ENCODE results near the gene FAM237A. TPM values are rescaled to one million over a fixed set of nuclear protein-coding genes. Genes with fewer than 3 reads are reported as not detected.

FAM237A gene
- total RNA-seq (2014; rRNA removed; shearing (Covaris generic)): not detected in 2 replicates

- no peaks in the 10 kb centered on the region for H3K4me1 ChIP-seq
- no peak within 1 kb of the TSS for H3K4me3 ChIP-seq
- no peaks in the 10 kb centered on the region for H3K27me3 ChIP-seq
- peak; percentile 47 to 73 for DNase-seq
- H3K27ac ChIP-seq: no peak within 1 kb of the TSS
- H3K9me3 ChIP-seq (replicated peaks): no peaks in the 10 kb centered on the region
- H3K36me3 ChIP-seq: no peaks in the 10 kb centered on the region
These were observed at the start of gene FAM237A for GRCh38 chr2:206642075-206643025. Gene FAM237A, plus strand, starts transcription at chr2:206642487. Its CDS starts 1,750 bp downstream, at chr2:206644237.

GRCh38 chr2:206597717-206598218 lies 44.5 kb upstream of the FAM237A start:
- peaks cover 24% of the 10 kb centered on the region for H3K36me3 ChIP-seq
- no peaks in the 10 kb centered on the region for H3K4me1 ChIP-seq
- H3K27me3 ChIP-seq: no peaks in the 10 kb centered on the region
- no peak for DNase-seq
- no peak overlapping the region for H3K27ac ChIP-seq
- H3K4me3 ChIP-seq: no peak overlapping the region
- no peaks in the 10 kb centered on the region for H3K9me3 ChIP-seq (replicated peaks)

- no peak overlapping the region for H3K27ac ChIP-seq
- DNase-seq: no peak
- H3K4me1 ChIP-seq: no peaks in the 10 kb centered on the region
- peaks cover 5% of the 10 kb centered on the region; the same call in 1 of the 2 replicates for H3K36me3 ChIP-seq
- no peak overlapping the region for H3K4me3 ChIP-seq
- no peaks in the 10 kb centered on the region for H3K27me3 ChIP-seq
- no peaks in the 10 kb centered on the region for H3K9me3 ChIP-seq (replicated peaks)
These were observed 39.0 kb upstream of the FAM237A start for GRCh38 chr2:206603243-206603642.

DNA sequence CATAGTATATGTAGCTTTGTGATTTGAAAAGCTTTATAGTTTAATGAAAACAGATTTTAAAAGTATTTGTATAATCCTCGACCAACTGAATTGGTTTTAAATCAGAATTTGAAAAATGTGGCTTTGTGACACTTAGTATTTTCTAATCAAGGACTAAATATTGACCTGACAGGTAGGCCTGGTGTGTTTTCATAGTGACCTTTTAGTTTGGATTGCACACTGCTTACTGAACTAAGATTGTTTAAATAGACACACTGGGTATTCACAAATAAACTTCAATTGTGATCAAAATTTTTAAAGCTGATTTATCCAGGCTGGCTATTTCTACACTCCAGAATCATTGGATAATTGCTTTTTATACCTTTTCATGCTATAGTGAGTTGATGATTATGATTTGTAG lies 31.8 kb upstream of the FAM237A start:
- Histone ChIP-seq H3K4me1 (no peaks in the 10 kb centered on the region), H3K4me3 (no peak overlapping the region), H3K36me3 (no peaks in the 10 kb centered on the region; the same call in 1 of the 2 replicates), H3K27me3 (no peaks in the 10 kb centered on the region), H3K27ac (no peak overlapping the region), H3K9me3 (replicated peaks) (no peaks in the 10 kb centered on the region)
- DNase-seq: no peak

GRCh38 chr2:206611191-206611590 lies 31.1 kb upstream of the FAM237A start:
- DNase-seq: no peak
- Histone ChIP-seq H3K36me3 (no peaks in the 10 kb centered on the region; the same call in 1 of the 2 replicates), H3K27me3 (no peaks in the 10 kb centered on the region), H3K4me1 (no peaks in the 10 kb centered on the region), H3K9me3 (replicated peaks) (no peaks in the 10 kb centered on the region), H3K4me3 (no peak overlapping the region), H3K27ac (no peak overlapping the region)

DNA sequence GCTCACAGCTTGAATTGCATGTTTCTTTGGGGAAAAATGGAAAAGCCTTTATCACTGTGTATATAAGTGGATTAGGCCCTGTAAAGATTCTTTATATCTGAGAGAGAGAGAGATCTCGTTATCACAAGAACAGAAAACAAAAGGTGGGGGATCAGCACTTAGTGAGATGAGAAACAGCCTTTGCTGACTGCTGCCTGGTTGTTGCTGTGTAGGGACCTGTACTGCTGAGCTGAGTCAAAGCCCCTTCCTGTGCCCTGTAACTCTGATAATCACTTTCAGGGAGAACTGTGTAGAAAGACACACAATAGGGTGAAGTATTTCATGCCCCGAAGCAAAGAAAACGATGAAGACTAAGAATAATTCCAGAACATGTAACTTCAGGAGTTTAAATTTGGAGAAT lies 30.6 kb upstream of the FAM237A start:
- DNase-seq: no peak
- H3K36me3 ChIP-seq: no peaks in the 10 kb centered on the region; the same call in 1 of the 2 replicates
- H3K27me3 ChIP-seq: no peaks in the 10 kb centered on the region
- no peak overlapping the region for H3K4me3 ChIP-seq
- H3K4me1 ChIP-seq: no peaks in the 10 kb centered on the region
- H3K27ac ChIP-seq: no peak overlapping the region
- no peaks in the 10 kb centered on the region for H3K9me3 ChIP-seq (replicated peaks)

- no peak overlapping the region for H3K4me3 ChIP-seq
- no peaks in the 10 kb centered on the region for H3K4me1 ChIP-seq
- H3K27me3 ChIP-seq: no peaks in the 10 kb centered on the region
- H3K9me3 ChIP-seq (replicated peaks): no peaks in the 10 kb centered on the region
- DNase-seq: no peak
- H3K27ac ChIP-seq: no peak overlapping the region
- no peaks in the 10 kb centered on the region; the same call in 1 of the 2 replicates for H3K36me3 ChIP-seq
These were observed 27.5 kb upstream of the FAM237A start for GRCh38 chr2:206614811-206615210.

GRCh38 chr2:206615417-206616089 lies 26.7 kb upstream of the FAM237A start:
- Histone ChIP-seq H3K27ac (no peak overlapping the region), H3K9me3 (replicated peaks) (no peaks in the 10 kb centered on the region), H3K36me3 (no peaks in the 10 kb centered on the region; the same call in 1 of the 2 replicates), H3K27me3 (no peaks in the 10 kb centered on the region), H3K4me3 (no peak overlapping the region), H3K4me1 (no peaks in the 10 kb centered on the region)
- DNase-seq: no peak

GRCh38 chr2:206616151-206616550 lies 26.1 kb upstream of the FAM237A start:
- no peaks in the 10 kb centered on the region for H3K9me3 ChIP-seq (replicated peaks)
- H3K27ac ChIP-seq: no peak overlapping the region
- DNase-seq: no peak

GRCh38 chr2:206619011-206619410 lies 23.3 kb upstream of the FAM237A start:
- no peak overlapping the region for H3K4me3 ChIP-seq
- no peaks in the 10 kb centered on the region for H3K27me3 ChIP-seq
- no peaks in the 10 kb centered on the region; the same call in 1 of the 2 replicates for H3K36me3 ChIP-seq
- no peak for DNase-seq
- no peaks in the 10 kb centered on the region for H3K9me3 ChIP-seq (replicated peaks)
- no peak overlapping the region for H3K27ac ChIP-seq
- no peaks in the 10 kb centered on the region for H3K4me1 ChIP-seq

More at GRCh38 chr2:206616151-206616550, 26.1 kb upstream of the FAM237A start:
- Histone ChIP-seq H3K36me3 (no peaks in the 10 kb centered on the region; the same call in 1 of the 2 replicates), H3K4me3 (no peak overlapping the region), H3K27me3 (no peaks in the 10 kb centered on the region), H3K4me1 (no peaks in the 10 kb centered on the region)

- no peak for DNase-seq
- H3K4me1 ChIP-seq: no peaks in the 10 kb centered on the region
- H3K27ac ChIP-seq: no peak overlapping the region
- no peaks in the 10 kb centered on the region for H3K27me3 ChIP-seq
- no peaks in the 10 kb centered on the region for H3K9me3 ChIP-seq (replicated peaks)
- H3K4me3 ChIP-seq: no peak overlapping the region
- no peaks in the 10 kb centered on the region for H3K36me3 ChIP-seq
These were observed 16.2 kb upstream of the FAM237A start for GRCh38 chr2:206626108-206626507.

DNA sequence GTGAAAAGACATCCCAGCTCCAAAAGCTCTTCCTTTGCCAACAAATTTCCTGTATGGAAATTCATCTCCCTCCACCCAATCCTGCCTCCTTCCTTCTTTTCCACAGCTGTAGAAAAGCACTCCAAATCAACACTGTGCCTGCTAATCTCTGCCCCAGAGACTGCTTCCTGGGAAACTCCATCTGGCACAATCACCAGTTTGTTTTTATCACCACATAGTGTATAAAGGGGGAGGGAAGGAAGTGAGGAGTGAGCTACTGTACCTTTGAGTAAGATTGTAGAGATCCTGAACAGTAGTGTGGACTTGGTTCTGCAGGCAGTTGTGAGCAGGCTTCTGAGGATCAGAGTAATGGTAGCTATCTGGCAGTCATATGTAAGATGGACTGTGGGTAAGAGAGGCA lies 14.7 kb upstream of the FAM237A start:
- Histone ChIP-seq H3K36me3 (no peaks in the 10 kb centered on the region), H3K4me3 (no peak overlapping the region), H3K27ac (no peak overlapping the region), H3K9me3 (replicated peaks) (no peaks in the 10 kb centered on the region), H3K4me1 (no peaks in the 10 kb centered on the region), H3K27me3 (no peaks in the 10 kb centered on the region)
- no peak for DNase-seq

- Histone ChIP-seq H3K9me3 (replicated peaks) (no peaks in the 10 kb centered on the region), H3K27ac (no peak overlapping the region), H3K4me3 (no peak overlapping the region), H3K36me3 (no peaks in the 10 kb centered on the region), H3K27me3 (no peaks in the 10 kb centered on the region), H3K4me1 (no peaks in the 10 kb centered on the region)
- no peak for DNase-seq
These were observed 10.9 kb upstream of the FAM237A start for GRCh38 chr2:206631340-206631739.

DNA sequence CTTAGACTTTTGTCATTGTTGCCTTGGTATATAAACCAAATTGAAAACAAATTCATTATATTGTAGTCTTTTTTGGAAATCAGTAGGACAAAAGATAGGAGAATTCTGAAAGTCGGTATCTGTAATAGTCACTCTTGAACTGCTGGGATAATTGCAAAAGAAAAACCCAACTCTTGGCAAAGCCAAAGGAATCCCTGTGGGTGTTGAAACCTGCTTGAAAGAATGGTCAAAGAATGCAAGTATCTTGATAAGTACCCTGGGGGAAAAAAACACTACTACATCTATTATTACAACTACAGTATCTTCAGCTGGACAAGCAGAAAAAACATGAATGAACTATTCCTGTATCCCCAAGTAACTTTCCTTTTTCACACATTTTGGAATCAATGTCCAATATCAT lies 7.3 kb upstream of the FAM237A start:
- Histone ChIP-seq H3K27ac (no peak overlapping the region), H3K4me3 (no peak overlapping the region), H3K36me3 (no peaks in the 10 kb centered on the region), H3K27me3 (no peaks in the 10 kb centered on the region), H3K4me1 (no peaks in the 10 kb centered on the region), H3K9me3 (replicated peaks) (no peaks in the 10 kb centered on the region)
- DNase-seq: no peak

DNA sequence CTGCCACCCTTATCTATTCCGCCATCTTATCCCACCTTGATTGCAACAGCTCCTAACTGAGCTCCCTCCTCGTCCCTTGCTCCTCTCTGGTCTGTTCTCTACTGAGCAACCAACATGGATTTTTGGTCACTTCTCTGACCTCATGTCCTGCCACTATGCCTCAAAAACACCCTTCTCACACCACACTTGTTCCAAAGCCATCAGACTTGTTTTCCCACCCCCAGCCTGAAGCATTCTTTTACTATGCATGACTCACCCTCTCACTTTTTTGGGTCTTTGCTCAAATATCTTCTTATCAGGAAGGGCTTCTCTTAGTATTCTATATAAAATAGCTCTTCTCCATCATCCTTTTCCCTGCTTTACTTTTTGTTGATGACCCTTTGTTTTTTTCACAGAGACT lies 2.7 kb upstream of the FAM237A start:
- no peak for DNase-seq

More for the DNA sequence above, 2.7 kb upstream of the FAM237A start:
- Histone ChIP-seq H3K4me3 (no peak overlapping the region), H3K9me3 (replicated peaks) (no peaks in the 10 kb centered on the region), H3K36me3 (no peaks in the 10 kb centered on the region), H3K27ac (no peak overlapping the region), H3K27me3 (no peaks in the 10 kb centered on the region), H3K4me1 (no peaks in the 10 kb centered on the region)

Measured in SJCRH30 (cell line).